ENCODE measurements around the gene NCOA5. TPM values are rescaled to one million over a fixed set of nuclear protein-coding genes. Genes with fewer than 3 reads are reported as not detected.
A peak's percentile ranks its signal among the peaks of the same experiment; 100 is the strongest.

The NCOA5 gene
- total RNA-seq, 1 donor from 2014 or later, result 46.4 TPM

GRCh38 chr20:46120136-46120535 lies 30.4 kb upstream of the NCOA5 start:
- DNase-seq (no peak), ATAC-seq (ENCODE audit: low read depth) (no peak)
- no peaks in the 10 kb centered on the region for H3K9me3 Mint-ChIP-seq
- peaks cover 68% of the 10 kb centered on the region for H3K36me3 Mint-ChIP-seq (ENCODE audit: low read depth)
- H3K4me1 Mint-ChIP-seq, result peaks cover 67% of the 10 kb centered on the region
- intact Hi-C loops (cut with micrococcal nuclease), result no loop called here
- H3K4me3 Mint-ChIP-seq, result peak overlapping the region; percentile 100
- TF ChIP-seq CTCF (IDR thresholded peaks at IDR 0.05), result no peak
- no peaks in the 10 kb centered on the region for H3K27me3 Mint-ChIP-seq
- peak overlapping the region; percentile 100 for H3K27ac Mint-ChIP-seq
- CTCF ChIA-PET, result interaction anchor here (0.8 to 3.1 kb wide), 8 partner anchors 10 to 97 kb away, joined by 3 to 13 read pairs (median 4); no protein-coding TSS in a partner anchor
- POLR2A ChIA-PET, result interaction anchor here (0.6 to 5.6 kb wide), 15 partner anchors 9 to 287 kb away, joined by 3 to 130 read pairs (median 6); partner anchors contain the start of genes ELMO2 and ZNF335

DNA sequence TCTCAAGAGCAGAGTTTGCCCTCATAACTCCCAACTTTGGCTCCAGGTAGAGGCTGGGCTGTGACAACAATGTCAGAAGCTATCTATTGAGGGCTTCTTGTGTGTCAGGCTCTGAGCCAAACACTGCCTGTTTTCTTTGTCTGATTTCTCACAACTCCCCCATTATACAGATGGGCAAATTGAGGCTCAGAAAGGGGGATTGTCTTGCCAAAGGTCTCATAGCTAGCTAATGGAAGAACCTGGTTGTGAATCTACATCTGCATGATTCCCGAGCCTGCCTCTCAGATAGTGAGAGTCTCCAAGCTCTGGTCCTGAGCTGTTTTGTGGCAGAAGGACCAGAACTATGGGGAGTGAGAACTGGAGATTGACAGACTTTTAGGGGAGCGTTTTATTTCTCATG lies 29.8 kb upstream of the NCOA5 start:
- no peak for TF ChIP-seq CTCF (IDR thresholded peaks at IDR 0.05)
- Mint-ChIP-seq H3K4me1 (peaks cover 67% of the 10 kb centered on the region), H3K4me3 (peak overlapping the region; percentile 100), H3K36me3 (ENCODE audit: low read depth) (peaks cover 64% of the 10 kb centered on the region), H3K9me3 (no peaks in the 10 kb centered on the region), H3K27ac (peak overlapping the region; percentile 100), H3K27me3 (no peaks in the 10 kb centered on the region)
- intact Hi-C loops (cut with micrococcal nuclease), result loop anchor here (1.0 to 2.0 kb wide), 4 partner anchors 8 to 239 kb away; no protein-coding TSS in a partner anchor
- ChIA-PET CTCF (interaction anchor here (0.8 to 3.1 kb wide), 8 partner anchors 12 to 150 kb away, joined by 3 to 13 read pairs (median 4); no protein-coding TSS in a partner anchor), POLR2A (interaction anchor here (0.5 to 5.6 kb wide), 17 partner anchors 9 to 288 kb away, joined by 3 to 130 read pairs (median 6); partner anchors contain the start of gene ZNF335)
- no peak for DNase-seq
- no peak for ATAC-seq (ENCODE audit: low read depth)

GRCh38 chr20:46119028-46119546 lies 29.3 kb upstream of the NCOA5 start:
- intact Hi-C loops (cut with micrococcal nuclease), result loop anchor here (1.0 to 2.0 kb wide), 4 partner anchors 8 to 240 kb away; no protein-coding TSS in a partner anchor
- CTCF ChIA-PET, result interaction anchor here (1.1 to 3.1 kb wide), 6 partner anchors 9 to 150 kb away, joined by 3 to 13 read pairs (median 4); no protein-coding TSS in a partner anchor
- peak overlapping the region; percentile 100 for H3K27ac Mint-ChIP-seq
- TF ChIP-seq CTCF (IDR thresholded peaks at IDR 0.05), result no peak
- POLR2A ChIA-PET, result interaction anchor here (0.5 to 5.6 kb wide), 18 partner anchors 8 to 289 kb away, joined by 3 to 130 read pairs (median 7); partner anchors contain the start of genes ELMO2 and ZNF335
- peaks cover 66% of the 10 kb centered on the region for H3K4me1 Mint-ChIP-seq
- DNase-seq, result peak; percentile 53
- peak; percentile 66 for ATAC-seq (ENCODE audit: low read depth)
- no peaks in the 10 kb centered on the region for H3K9me3 Mint-ChIP-seq
- H3K4me3 Mint-ChIP-seq, result peak overlapping the region; percentile 100
- H3K36me3 Mint-ChIP-seq (ENCODE audit: low read depth), result peaks cover 60% of the 10 kb centered on the region
- no peaks in the 10 kb centered on the region for H3K27me3 Mint-ChIP-seq

DNA sequence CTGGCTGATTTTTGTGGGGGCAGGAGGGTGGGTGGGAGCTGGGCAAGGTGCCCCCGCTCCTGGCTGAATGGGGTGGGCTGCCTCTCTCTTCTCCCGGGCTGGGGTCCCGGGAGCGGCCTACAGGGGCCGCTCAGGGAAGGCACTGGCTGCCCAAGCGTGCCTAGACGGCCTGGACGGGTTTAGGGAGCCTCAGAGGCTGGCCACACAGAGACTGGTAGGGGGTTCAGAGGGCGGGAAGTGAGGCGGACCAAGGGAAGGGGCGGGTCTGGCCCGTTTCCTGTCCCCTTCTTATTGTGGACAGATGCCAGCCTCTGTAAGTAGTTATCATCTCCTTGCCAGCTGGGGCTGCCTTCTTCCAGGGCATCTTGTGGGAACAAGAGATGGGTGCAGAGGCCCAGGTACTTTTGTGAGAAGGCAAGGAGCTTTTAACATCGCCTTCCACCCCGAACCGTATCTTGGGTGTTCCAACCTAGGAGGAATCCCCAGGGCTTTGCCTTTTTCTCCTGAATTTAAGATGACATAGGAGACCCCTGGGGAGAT lies 28.8 kb upstream of the NCOA5 start:
- peak overlapping the region; percentile 100 for H3K27ac Mint-ChIP-seq
- peaks cover 62% of the 10 kb centered on the region for H3K4me1 Mint-ChIP-seq
- H3K36me3 Mint-ChIP-seq (ENCODE audit: low read depth), result peaks cover 55% of the 10 kb centered on the region
- CTCF ChIA-PET, result interaction anchor here (1.1 to 3.1 kb wide), 7 partner anchors 9 to 149 kb away, joined by 3 to 13 read pairs (median 4); no protein-coding TSS in a partner anchor
- H3K4me3 Mint-ChIP-seq, result peak overlapping the region; percentile 100
- TF ChIP-seq CTCF (IDR thresholded peaks at IDR 0.05), result no peak
- POLR2A ChIA-PET, result interaction anchor here (0.6 to 5.6 kb wide), 17 partner anchors 10 to 289 kb away, joined by 3 to 130 read pairs (median 8); partner anchors contain the start of genes ELMO2 and ZNF335
- DNase-seq (peak; percentile 65), ATAC-seq (ENCODE audit: low read depth) (peak; percentile 64)
- intact Hi-C loops (cut with micrococcal nuclease), result loop anchor here (1.0 to 2.0 kb wide), 8 partner anchors 7 to 240 kb away; no protein-coding TSS in a partner anchor
- H3K27me3 Mint-ChIP-seq, result no peaks in the 10 kb centered on the region
- no peaks in the 10 kb centered on the region for H3K9me3 Mint-ChIP-seq
